Trophoblast cell (in vitro differentiated cells and primary cell): ENCODE data around the gene PPFIA2.

Experiments
- DNase-seq, 2 donors: peaks; one replicate each; pipeline ENCODE4 v3.0.0-alpha.2; 2016
- H2AFZ ChIP-seq: 2 replicates; pipeline ENCODE4 v1.6.1; 2013; ENCODE audit warnings: low read length, moderate library complexity, mild to moderate bottlenecking; ENCODE audit not compliant: insufficient read depth, poor library complexity
- H2AK5ac ChIP-seq: 2 replicates; pipeline ENCODE4 v1.6.1; 2013; ENCODE audit warnings: mild to moderate bottlenecking, low read length
- H2BK120ac ChIP-seq: 2 replicates; pipeline ENCODE4 v1.6.1; 2013; ENCODE audit warnings: low read length, mild to moderate bottlenecking, moderate library complexity; ENCODE audit not compliant: insufficient read depth, poor library complexity
- H2BK12ac ChIP-seq: 2 replicates; pipeline ENCODE4 v1.6.1; 2013; ENCODE audit warnings: mild to moderate bottlenecking, low read length, moderate library complexity
- H2BK5ac ChIP-seq: 2 replicates; pipeline ENCODE4 v1.6.1; 2013; ENCODE audit warnings: low read length, low read depth, moderate library complexity, mild to moderate bottlenecking; ENCODE audit not compliant: poor library complexity
- H3K14ac ChIP-seq: 2 replicates; pipeline ENCODE4 v1.6.1; 2013; ENCODE audit warnings: mild to moderate bottlenecking, low read length
- H3K18ac ChIP-seq: 2 replicates; pipeline ENCODE4 v1.6.1; 2013; ENCODE audit warnings: mild to moderate bottlenecking, low read length
- H3K23ac ChIP-seq: 2 replicates; pipeline ENCODE4 v1.6.1; 2013; ENCODE audit warnings: low read length
- H3K27ac ChIP-seq: 2 replicates; pipeline ENCODE4 v1.5.1; 2013; ENCODE audit warnings: low read depth, mild to moderate bottlenecking, inconsistent platforms, low read length, moderate library complexity
- H3K27me3 ChIP-seq: 2 replicates; pipeline ENCODE4 v1.6.1; 2013; ENCODE audit warnings: inconsistent platforms, mild to moderate bottlenecking, low read length, moderate library complexity; ENCODE audit not compliant: insufficient read depth
- H3K36me3 ChIP-seq, 2 experiments: 1 replicate in 1 of 2; 2 replicates in 1 of 2; pipeline ENCODE4 v1.6.1; 2013; ENCODE audit warnings: low read length in 2 of 2, mild to moderate bottlenecking in 2 of 2, moderate library complexity in 1 of 2; ENCODE audit not compliant: insufficient read depth in 2 of 2, control insufficient read depth in 1 of 2
- H3K4ac ChIP-seq: 2 replicates; pipeline ENCODE4 v1.6.1; 2013; ENCODE audit warnings: low read depth, mild to moderate bottlenecking, low read length, moderate library complexity
- H3K4me1 ChIP-seq, 2 experiments: 1 replicate in 1 of 2; 2 replicates in 1 of 2; pipeline ENCODE4 v1.6.1; 2013; ENCODE audit warnings: low read length in 2 of 2, mild to moderate bottlenecking in 2 of 2, moderate library complexity in 1 of 2; ENCODE audit not compliant: insufficient read depth in 2 of 2, control insufficient read depth in 1 of 2
- H3K4me2 ChIP-seq: 2 replicates; pipeline ENCODE4 v1.6.1; 2013; ENCODE audit warnings: inconsistent platforms, mild to moderate bottlenecking, low read length, moderate library complexity
- H3K4me3 ChIP-seq: 2 replicates; pipeline ENCODE4 v1.5.1; 2013; ENCODE audit warnings: mild to moderate bottlenecking, low read depth, low read length, inconsistent platforms
- H3K79me1 ChIP-seq: one replicate; pipeline ENCODE4 v1.6.1; 2013; ENCODE audit warnings: low read length
- H3K79me2 ChIP-seq: 2 replicates; pipeline ENCODE4 v1.6.1; 2013; ENCODE audit warnings: low read length, mild to moderate bottlenecking; ENCODE audit not compliant: control insufficient read depth, insufficient read depth, poor library complexity
- H3K9ac ChIP-seq: 2 replicates; pipeline ENCODE4 v1.6.1; 2013; ENCODE audit warnings: mild to moderate bottlenecking, low read length
- H3K9me3 ChIP-seq: 2 replicates; pipeline ENCODE4 v1.6.1; 2013; ENCODE audit warnings: low read depth, mild to moderate bottlenecking, control low read depth, inconsistent platforms, low read length; ENCODE audit not compliant: insufficient read depth
- H4K12ac ChIP-seq: 2 replicates; pipeline ENCODE4 v1.6.1; 2013; ENCODE audit warnings: low read depth, mild to moderate bottlenecking, low read length, moderate library complexity
- H4K8ac ChIP-seq: 2 replicates; pipeline ENCODE4 v1.6.1; 2013; ENCODE audit warnings: low read depth, mild to moderate bottlenecking, low read length, moderate library complexity
- H4K91ac ChIP-seq: one replicate; pipeline ENCODE4 v1.6.1; 2013; ENCODE audit warnings: low read depth, mild to moderate bottlenecking, low read length, moderate library complexity
- WGBS: extraction: QIAGEN DNeasy Blood & Tissue Kit; methylation state at CpG from one replicate; pipeline ENCODE4 v1.1.7; 2013; ENCODE audit warnings: missing lambda C conversion rate; ENCODE audit not compliant: insufficient read length, insufficient coverage; ENCODE audit errors: extremely low coverage; 5-methylcytosine and 5-hydroxymethylcytosine counted together

PPFIA2 gene

DNA sequence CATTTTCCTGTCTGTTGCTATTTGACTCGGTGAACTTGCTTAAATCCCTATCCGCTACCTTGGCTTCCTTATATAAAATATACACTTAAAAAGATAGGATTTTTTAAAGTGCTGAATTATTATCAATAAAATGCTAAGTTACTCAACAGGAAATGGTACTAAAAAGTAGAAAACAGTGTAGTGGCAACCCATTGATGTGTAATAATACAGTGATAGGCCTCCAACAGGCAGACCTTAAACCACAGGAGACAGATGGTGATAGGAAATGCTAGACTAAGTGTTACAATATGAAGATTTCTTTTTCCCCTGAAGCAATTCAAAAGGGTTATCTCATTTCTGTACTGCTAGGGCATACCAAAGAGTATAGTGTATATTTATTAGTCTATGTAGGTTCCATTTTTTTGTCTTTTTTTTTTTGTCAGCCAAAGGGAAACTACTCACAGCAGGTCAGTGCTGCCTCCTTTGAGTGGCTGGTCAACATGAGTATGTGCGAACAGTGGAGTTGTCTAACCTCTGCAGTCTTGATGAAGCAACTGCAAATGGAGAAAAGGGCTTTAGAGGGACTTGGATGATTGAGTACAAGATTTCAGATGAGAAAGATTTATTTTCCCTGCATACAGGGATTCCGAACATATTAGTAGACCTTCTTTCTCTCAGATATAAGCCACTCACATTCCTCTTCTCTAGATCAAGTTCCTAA, 497.5 kb downstream of the PPFIA2 start:
- Histone ChIP-seq H2BK120ac (no peak overlapping the region), H2BK5ac (no peak overlapping the region), H4K8ac (no peak overlapping the region), H2AK5ac (no peak overlapping the region), H3K4me3 (no peak overlapping the region), H3K4me1 (no peaks in the 10 kb centered on the region), H3K4me2 (no peak overlapping the region), H2AFZ (no peak overlapping the region), H3K14ac (no peak overlapping the region), H3K4ac (no peak overlapping the region), H3K18ac (no peak overlapping the region), H3K79me2 (no peaks in the 10 kb centered on the region), H3K9ac (no peak overlapping the region), H3K9me3 (no peaks in the 10 kb centered on the region), H3K27me3 (no peaks in the 10 kb centered on the region), H3K27ac (no peak overlapping the region), H4K12ac (no peak overlapping the region), H3K23ac (no peak overlapping the region), H3K36me3 (no peaks in the 10 kb centered on the region), H3K79me1 (no peaks in the 10 kb centered on the region), H2BK12ac (no peak overlapping the region), H4K91ac (no peak overlapping the region)
- no CpG with 5 or more reads among the region's 4 CpGs for WGBS
- no peak for DNase-seq

DNA sequence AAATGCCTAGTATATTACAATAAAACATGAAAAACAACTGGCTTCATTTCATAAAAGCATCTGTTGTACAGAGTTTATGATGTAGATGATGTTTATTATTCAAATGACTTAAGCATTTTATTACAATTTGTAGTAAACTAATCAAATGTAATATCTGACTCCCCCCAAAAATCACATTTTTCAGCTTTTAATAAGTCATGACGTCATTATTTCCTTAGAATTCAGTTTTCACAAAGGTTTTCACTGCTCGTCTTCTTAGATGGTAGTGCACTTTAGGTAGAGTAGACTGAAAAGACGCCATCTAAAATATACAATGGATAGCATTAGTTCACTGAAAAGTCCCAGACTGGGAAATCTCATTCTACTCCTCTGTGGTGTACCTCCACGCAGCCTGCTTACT, 499.8 kb downstream of the PPFIA2 start:
- H3K18ac ChIP-seq = no peak overlapping the region
- H3K79me2 ChIP-seq = no peaks in the 10 kb centered on the region
- peaks cover 0 to 3% of the 10 kb centered on the region in 2 experiments for H3K4me1 ChIP-seq
- H3K9me3 ChIP-seq = no peaks in the 10 kb centered on the region
- H3K23ac ChIP-seq = no peak overlapping the region
- no peak overlapping the region for H2BK5ac ChIP-seq
- H2AFZ ChIP-seq = no peak overlapping the region
- H3K4me3 ChIP-seq = no peak overlapping the region
- H4K12ac ChIP-seq = no peak overlapping the region
- no peak overlapping the region for H4K91ac ChIP-seq
- H3K4me2 ChIP-seq = no peak overlapping the region
- no peak overlapping the region for H2AK5ac ChIP-seq
- no peak overlapping the region for H3K27ac ChIP-seq
- no peak overlapping the region for H4K8ac ChIP-seq
- no peak overlapping the region for H3K14ac ChIP-seq
- H2BK120ac ChIP-seq = no peak overlapping the region
- H3K4ac ChIP-seq = no peak overlapping the region
- H3K9ac ChIP-seq = no peak overlapping the region
- H3K27me3 ChIP-seq = no peaks in the 10 kb centered on the region
- no peaks in the 10 kb centered on the region for H3K36me3 ChIP-seq
- DNase-seq = no peak
- WGBS = no CpG with 5 or more reads among the region's 4 CpGs
- no peaks in the 10 kb centered on the region for H3K79me1 ChIP-seq
- no peak overlapping the region for H2BK12ac ChIP-seq

DNA sequence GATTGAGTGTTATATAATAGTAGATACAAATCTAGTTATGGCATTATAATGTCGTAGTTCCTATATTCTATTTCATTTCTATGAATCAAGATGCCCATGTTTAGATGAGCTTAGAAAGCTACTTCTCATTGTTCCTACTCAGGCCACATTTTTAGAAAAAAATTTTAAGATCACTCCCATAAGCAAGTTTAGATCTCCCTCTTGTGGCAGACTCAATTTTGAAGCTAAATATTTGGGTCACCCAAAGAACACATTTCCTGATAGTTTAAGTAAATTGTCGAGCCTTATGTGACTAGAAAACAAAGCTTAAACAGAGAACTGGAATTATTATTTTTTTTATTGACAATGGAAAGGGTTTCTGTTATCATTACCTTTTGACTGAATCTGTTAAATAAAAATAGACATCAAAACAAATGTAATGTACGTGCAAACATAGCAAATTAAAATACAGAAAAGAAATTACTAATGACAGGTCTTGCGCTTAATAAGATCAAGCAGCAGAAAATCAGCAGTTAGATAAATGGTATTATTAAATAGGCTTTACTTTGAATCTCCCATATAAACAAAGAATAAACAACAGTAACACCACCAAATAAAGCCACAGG, 501.1 kb downstream of the PPFIA2 start:
- Histone ChIP-seq H2AFZ (no peak overlapping the region), H3K4me2 (no peak overlapping the region), H2BK12ac (no peak overlapping the region), H2BK5ac (no peak overlapping the region), H3K9me3 (no peaks in the 10 kb centered on the region), H3K4me3 (no peak overlapping the region), H3K79me1 (no peaks in the 10 kb centered on the region), H3K18ac (no peak overlapping the region), H3K23ac (no peak overlapping the region), H2BK120ac (no peak overlapping the region), H3K4me1 (peaks cover 0 to 3% of the 10 kb centered on the region in 2 experiments), H4K91ac (no peak overlapping the region), H3K27ac (no peak overlapping the region), H3K14ac (no peak overlapping the region), H2AK5ac (no peak overlapping the region), H3K79me2 (no peaks in the 10 kb centered on the region), H4K12ac (no peak overlapping the region), H3K4ac (no peak overlapping the region), H3K9ac (no peak overlapping the region), H4K8ac (no peak overlapping the region), H3K27me3 (no peaks in the 10 kb centered on the region), H3K36me3 (no peaks in the 10 kb centered on the region)
- peak in 1 of 2 donors; percentile 46 for DNase-seq
- no CpG with 5 or more reads among the region's 4 CpGs for WGBS

DNA sequence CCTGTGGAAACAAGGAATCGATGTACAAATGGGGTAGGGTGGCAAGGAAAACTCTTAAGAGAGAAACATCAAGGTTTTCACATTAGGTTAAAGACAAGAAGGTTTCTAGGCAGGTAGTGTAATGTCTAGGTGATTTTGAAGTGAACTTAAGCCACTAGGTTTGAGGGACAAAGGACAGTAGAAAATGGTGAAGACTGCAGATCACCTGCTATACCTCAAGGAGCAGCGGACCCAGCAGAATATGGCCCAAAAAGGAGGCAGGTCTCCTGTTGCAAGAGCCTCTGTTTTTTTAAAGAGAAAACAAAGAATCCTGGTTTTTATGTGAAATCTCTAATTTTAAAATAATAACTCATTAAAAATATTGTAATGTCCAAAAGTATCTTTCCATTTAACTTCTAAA, 503.2 kb downstream of the PPFIA2 start:
- Histone ChIP-seq H2BK5ac (no peak overlapping the region), H3K79me1 (no peaks in the 10 kb centered on the region), H4K12ac (no peak overlapping the region), H3K4me3 (no peak overlapping the region), H3K27ac (no peak overlapping the region), H4K8ac (no peak overlapping the region), H3K4me2 (no peak overlapping the region), H2BK12ac (no peak overlapping the region), H3K4ac (no peak overlapping the region), H3K27me3 (no peaks in the 10 kb centered on the region), H3K14ac (no peak overlapping the region), H4K91ac (no peak overlapping the region), H2AFZ (no peak overlapping the region), H3K9ac (no peak overlapping the region), H2AK5ac (no peak overlapping the region), H2BK120ac (no peak overlapping the region), H3K23ac (no peak overlapping the region), H3K4me1 (peaks cover 0 to 3% of the 10 kb centered on the region in 2 experiments), H3K9me3 (no peaks in the 10 kb centered on the region), H3K79me2 (no peaks in the 10 kb centered on the region), H3K18ac (no peak overlapping the region), H3K36me3 (no peaks in the 10 kb centered on the region)
- no CpG with 5 or more reads among the region's 2 CpGs for WGBS
- no peak for DNase-seq
